ENCODE results near the gene TMSB4X.

Gene TMSB4X

GRCh38 chrX:12975991-12976558, 1.2 kb downstream of the TMSB4X start:
- no peak for TF ChIP-seq CTCF (IDR thresholded peaks at IDR 0.05)

GRCh38 chrX:12977761-12978204, 2.9 kb downstream of the TMSB4X start:
- TF ChIP-seq CTCF (IDR thresholded peaks at IDR 0.05): no peak

GRCh38 chrX:12978205-12979025, 3.5 kb downstream of the TMSB4X start:
- TF ChIP-seq CTCF (IDR thresholded peaks at IDR 0.05): no peak

GRCh38 chrX:12979026-12979607, 4.2 kb downstream of the TMSB4X start:
- TF ChIP-seq CTCF (IDR thresholded peaks at IDR 0.05): no peak

GRCh38 chrX:12979616-12980015, 4.7 kb downstream of the TMSB4X start:
- TF ChIP-seq CTCF (IDR thresholded peaks at IDR 0.05): no peak

GRCh38 chrX:12981880-12982279, 7.0 kb downstream of the TMSB4X start:
- TF ChIP-seq CTCF (IDR thresholded peaks at IDR 0.05): no peak

GRCh38 chrX:12984603-12985319, 9.9 kb downstream of the TMSB4X start:
- TF ChIP-seq CTCF (IDR thresholded peaks at IDR 0.05): no peak
